Fibroblast of pulmonary artery (primary cell): ENCODE results near the gene FCN1.

ENCODE experiments used
- DNase-seq: peaks from one replicate; pipeline ENCODE4 v3.0.0-alpha.2; 2010; ENCODE audit warnings: low read depth
- H3K4me3 ChIP-seq: replicated peaks from 2 replicates; pipeline ENCODE4 v1.5.1; 2011; ENCODE audit warnings: low read depth, mild to moderate bottlenecking, control low read depth, low read length, moderate library complexity
- CTCF ChIP-seq: IDR thresholded peaks from 2 replicates; pipeline ENCODE4 v1.5.1; 2011; ENCODE audit warnings: mild to moderate bottlenecking, control low read depth, low read length, inconsistent platforms; ENCODE audit errors: missing control alignments

Gene FCN1

DNA sequence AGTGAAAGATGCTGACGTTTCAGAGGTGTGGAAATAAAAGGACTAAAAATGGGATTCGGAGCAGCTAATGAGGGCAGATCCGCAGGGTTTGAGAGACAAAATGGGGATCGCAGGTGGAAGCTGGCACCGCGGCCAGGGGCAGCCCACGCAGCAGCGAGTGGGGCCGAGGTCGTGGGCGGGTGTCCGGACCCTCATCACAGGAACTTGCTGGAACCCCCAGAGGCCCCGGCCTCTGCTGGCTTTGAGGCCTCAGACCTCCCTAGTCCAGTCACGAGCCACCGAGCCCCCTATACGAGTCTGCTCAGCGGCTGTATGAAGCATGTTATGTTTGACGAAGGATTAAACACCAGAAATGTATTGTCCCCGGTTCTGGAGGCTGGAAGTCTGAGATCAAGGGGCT, 45.8 kb upstream of the FCN1 start:
- no peak for DNase-seq
- no peak overlapping the region for H3K4me3 ChIP-seq
- no peak for TF ChIP-seq CTCF

DNA sequence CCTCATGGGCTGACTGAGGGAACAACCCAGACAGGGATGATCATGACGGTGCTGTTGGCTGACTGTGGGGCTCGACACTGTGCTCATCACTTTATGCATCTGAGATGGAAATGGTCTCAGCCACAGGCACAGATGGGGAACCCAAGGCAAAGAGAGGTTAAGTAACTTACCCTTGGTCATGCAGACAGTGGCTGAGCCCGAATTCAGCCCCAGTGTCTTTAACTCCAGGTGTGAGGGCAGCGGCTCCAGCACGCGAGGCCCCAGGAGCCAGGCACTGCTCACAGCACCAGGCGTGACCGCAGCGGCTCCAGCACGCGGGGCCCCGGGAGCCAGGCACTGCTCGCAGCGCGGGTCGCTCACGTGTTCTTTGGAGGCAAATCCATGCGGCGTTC, 45.3 kb upstream of the FCN1 start:
- no peak for DNase-seq
- TF ChIP-seq CTCF = no peak
- no peak overlapping the region for H3K4me3 ChIP-seq

DNA sequence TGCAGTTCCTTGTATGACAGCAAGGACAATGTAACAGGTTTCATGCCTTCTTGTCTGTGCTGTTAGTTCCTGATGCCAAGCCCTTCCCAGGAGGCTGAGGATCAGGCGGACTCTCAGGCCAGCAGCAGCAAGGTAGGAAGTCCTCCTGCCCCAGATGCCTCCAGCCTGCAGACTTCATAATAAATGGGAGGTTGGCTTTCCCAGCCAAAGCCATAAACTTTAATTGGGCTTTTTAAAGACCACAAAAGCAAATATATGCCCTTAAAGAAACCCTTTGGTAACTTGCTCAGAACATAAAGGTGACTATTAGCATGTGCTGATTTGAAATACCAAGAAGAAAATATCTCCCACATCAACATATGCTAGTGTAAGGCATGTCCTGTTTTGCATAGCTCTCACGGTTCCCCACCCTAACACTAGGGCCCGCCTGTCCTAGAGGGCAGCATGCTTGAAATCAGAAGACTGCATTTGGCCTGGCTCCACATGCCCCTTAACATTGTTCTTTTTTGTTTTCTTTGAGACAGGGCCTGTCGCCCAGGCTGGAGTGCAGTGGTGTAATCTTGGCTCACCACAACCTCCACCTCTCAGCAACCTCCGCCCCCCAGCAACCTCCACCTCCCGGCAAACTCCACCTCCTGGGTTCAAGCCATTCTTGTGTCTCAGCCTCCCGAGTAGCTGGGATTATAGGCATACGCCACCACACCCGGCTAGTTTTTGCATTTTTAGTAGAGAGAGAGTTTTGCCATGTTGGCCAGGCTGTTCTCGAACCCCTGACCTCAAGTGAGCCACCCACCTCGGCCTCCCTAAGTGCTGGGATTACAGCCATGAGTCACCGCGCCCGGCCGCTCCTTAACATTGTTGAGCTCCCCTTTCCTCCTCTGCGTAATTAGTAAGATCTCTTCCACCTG, 44.6 kb upstream of the FCN1 start:
- H3K4me3 ChIP-seq = no peak overlapping the region
- no peak for TF ChIP-seq CTCF
- DNase-seq = no peak

DNA sequence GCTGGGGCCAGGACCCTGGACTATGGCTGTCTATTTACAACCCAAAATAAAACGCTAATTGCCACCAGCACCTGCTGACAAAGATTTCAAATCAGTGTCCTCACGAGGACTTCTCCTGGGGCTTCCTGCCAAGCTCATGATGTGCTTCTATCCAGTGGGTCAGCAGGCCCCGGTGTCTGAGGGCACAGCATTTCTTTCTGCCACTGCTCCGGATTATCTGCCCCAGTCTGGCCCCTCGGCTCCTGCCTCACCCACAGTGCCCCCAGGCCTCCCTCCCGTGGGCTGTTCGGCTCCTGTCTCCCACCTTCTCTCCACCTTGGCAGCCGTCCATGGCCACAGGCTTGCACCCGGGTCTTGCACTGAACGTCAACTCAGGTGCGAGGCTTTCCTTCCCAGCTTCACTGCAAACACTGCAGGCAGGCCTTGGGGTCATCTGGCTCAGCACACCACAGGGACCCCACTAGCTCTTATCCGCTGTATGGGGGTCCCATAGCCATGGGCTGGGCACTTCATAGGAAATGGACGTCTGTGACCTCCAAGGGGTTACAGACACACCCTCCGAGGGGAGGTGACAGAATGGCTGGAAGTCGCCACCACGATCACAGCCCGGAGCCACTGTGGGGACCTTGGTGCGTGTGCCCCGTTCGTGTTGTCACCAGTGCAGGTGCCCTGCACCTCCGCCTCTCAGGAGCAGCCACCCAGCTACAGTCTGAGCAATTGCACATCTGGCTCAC, 43.8 kb upstream of the FCN1 start:
- no peak for TF ChIP-seq CTCF
- H3K4me3 ChIP-seq = no peak overlapping the region
- no peak for DNase-seq

GRCh38 chr9:134960701-134961181, 43.0 kb upstream of the FCN1 start:
- no peak for DNase-seq
- no peak for TF ChIP-seq CTCF

GRCh38 chr9:134959971-134960310, 42.2 kb upstream of the FCN1 start:
- no peak for DNase-seq
- H3K4me3 ChIP-seq = no peak overlapping the region
- TF ChIP-seq CTCF = no peak

More at GRCh38 chr9:134960701-134961181, 43.0 kb upstream of the FCN1 start:
- no peak overlapping the region for H3K4me3 ChIP-seq
